Measurements from ENCODE around the gene HHIPL1. TPM values are rescaled to one million over a fixed set of nuclear protein-coding genes. Genes with fewer than 3 reads are reported as not detected.
"Not testable (repeated sequence)": the region's sequence is repeated elsewhere in the genome, so short reads cannot be mapped to it uniquely, and the experiment has no call there.

Gene HHIPL1
- total RNA-seq, 1 donor from 2014 or later, result 2.7 TPM

- Mint-ChIP-seq H3K4me1 (ENCODE audit: unreplicated experiment) (no peaks in the 10 kb centered on the region), H3K9me3 (ENCODE audit: unreplicated experiment) (no peaks in the 10 kb centered on the region), H3K27me3 (ENCODE audit: unreplicated experiment) (no peaks in the 10 kb centered on the region), H3K27ac (ENCODE audit: unreplicated experiment) (no peak overlapping the region), H3K36me3 (ENCODE audit: unreplicated experiment) (no peaks in the 10 kb centered on the region), H3K4me3 (ENCODE audit: unreplicated experiment) (no peak overlapping the region)
- no peak for TF ChIP-seq CTCF (IDR thresholded peaks at IDR 0.05)
- no peak for DNase-seq (ENCODE audit: extremely low spot score, unreplicated experiment)
Observed at GRCh38 chr14:99636487-99636886, 8.4 kb upstream of the HHIPL1 start.

GRCh38 chr14:99637624-99638023 lies 7.3 kb upstream of the HHIPL1 start:
- Mint-ChIP-seq H3K27ac (ENCODE audit: unreplicated experiment) (no peak overlapping the region), H3K4me1 (ENCODE audit: unreplicated experiment) (no peaks in the 10 kb centered on the region), H3K27me3 (ENCODE audit: unreplicated experiment) (no peaks in the 10 kb centered on the region), H3K9me3 (ENCODE audit: unreplicated experiment) (no peaks in the 10 kb centered on the region), H3K36me3 (ENCODE audit: unreplicated experiment) (no peaks in the 10 kb centered on the region), H3K4me3 (ENCODE audit: unreplicated experiment) (no peak overlapping the region)
- DNase-seq (ENCODE audit: extremely low spot score, unreplicated experiment), result no peak
- TF ChIP-seq CTCF (IDR thresholded peaks at IDR 0.05), result no peak

- H3K4me1 Mint-ChIP-seq (ENCODE audit: unreplicated experiment); DNase-seq (ENCODE audit: extremely low spot score, unreplicated experiment); H3K4me3 Mint-ChIP-seq (ENCODE audit: unreplicated experiment); H3K36me3 Mint-ChIP-seq (ENCODE audit: unreplicated experiment); H3K9me3 Mint-ChIP-seq (ENCODE audit: unreplicated experiment); H3K27me3 Mint-ChIP-seq (ENCODE audit: unreplicated experiment); H3K27ac Mint-ChIP-seq (ENCODE audit: unreplicated experiment): not testable (repeated sequence)
Observed at GRCh38 chr14:99642771-99643170, 2.2 kb upstream of the HHIPL1 start.

GRCh38 chr14:99643343-99643742 lies 1.6 kb upstream of the HHIPL1 start:
- Mint-ChIP-seq H3K36me3 (ENCODE audit: unreplicated experiment) (no peaks in the 10 kb centered on the region), H3K9me3 (ENCODE audit: unreplicated experiment) (no peaks in the 10 kb centered on the region), H3K27ac (ENCODE audit: unreplicated experiment) (no peak overlapping the region), H3K4me1 (ENCODE audit: unreplicated experiment) (peaks cover 3% of the 10 kb centered on the region), H3K4me3 (ENCODE audit: unreplicated experiment) (no peak overlapping the region), H3K27me3 (ENCODE audit: unreplicated experiment) (no peaks in the 10 kb centered on the region)
- no peak for DNase-seq (ENCODE audit: extremely low spot score, unreplicated experiment)
- TF ChIP-seq CTCF (IDR thresholded peaks at IDR 0.05), result no peak

GRCh38 chr14:99644035-99644587 lies 818 bp upstream of the HHIPL1 start:
- H3K27ac Mint-ChIP-seq (ENCODE audit: unreplicated experiment), result no peak overlapping the region
- H3K36me3 Mint-ChIP-seq (ENCODE audit: unreplicated experiment), result no peaks in the 10 kb centered on the region
- peak overlapping the region; percentile 20 for H3K4me3 Mint-ChIP-seq (ENCODE audit: unreplicated experiment)
- no peak for DNase-seq (ENCODE audit: extremely low spot score, unreplicated experiment)
- no peak for TF ChIP-seq CTCF (IDR thresholded peaks at IDR 0.05)
- no peaks in the 10 kb centered on the region for H3K27me3 Mint-ChIP-seq (ENCODE audit: unreplicated experiment)
- H3K9me3 Mint-ChIP-seq (ENCODE audit: unreplicated experiment), result no peaks in the 10 kb centered on the region
- peaks cover 3% of the 10 kb centered on the region for H3K4me1 Mint-ChIP-seq (ENCODE audit: unreplicated experiment)
